HUDEP-2 (cell line): ENCODE results near the gene NCOA1.
A peak's percentile ranks its signal among the peaks of the same experiment; 100 is the strongest.

Source experiments
- DNase-seq, 76 experiments: peaks; one replicate each; lab custom pipeline; 2025; ENCODE audit not compliant: unreplicated experiment in 76 of 76; lab: John Stamatoyannopoulos, UW

Gene NCOA1

GRCh38 chr2:24725956-24726355 lies 234.9 kb downstream of the NCOA1 start:
- DNase-seq, result no peak

DNA sequence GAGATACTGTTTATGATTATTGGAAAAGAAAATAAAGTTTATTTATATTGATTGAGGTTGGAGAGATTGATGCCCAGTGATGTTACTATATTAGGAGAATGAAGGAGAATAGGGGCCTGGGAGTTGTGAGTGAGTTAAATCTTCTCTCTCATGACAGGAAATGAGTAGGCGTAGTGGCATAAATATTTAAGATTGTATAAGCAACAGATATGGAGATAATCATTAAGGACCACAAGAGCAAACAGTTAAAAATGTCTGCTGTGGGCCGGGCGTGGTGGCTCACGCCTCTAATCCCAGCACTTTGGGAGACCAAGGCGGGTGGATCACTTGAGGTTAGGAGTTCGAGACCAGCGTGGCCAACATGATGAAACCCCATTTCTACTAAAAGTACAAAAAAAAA lies 239.4 kb downstream of the NCOA1 start:
- DNase-seq, result peak in 1 of 76 experiments; percentile 8

- no peak for DNase-seq
Measured at GRCh38 chr2:24731040-24731439, 240.0 kb downstream of the NCOA1 start.

DNA sequence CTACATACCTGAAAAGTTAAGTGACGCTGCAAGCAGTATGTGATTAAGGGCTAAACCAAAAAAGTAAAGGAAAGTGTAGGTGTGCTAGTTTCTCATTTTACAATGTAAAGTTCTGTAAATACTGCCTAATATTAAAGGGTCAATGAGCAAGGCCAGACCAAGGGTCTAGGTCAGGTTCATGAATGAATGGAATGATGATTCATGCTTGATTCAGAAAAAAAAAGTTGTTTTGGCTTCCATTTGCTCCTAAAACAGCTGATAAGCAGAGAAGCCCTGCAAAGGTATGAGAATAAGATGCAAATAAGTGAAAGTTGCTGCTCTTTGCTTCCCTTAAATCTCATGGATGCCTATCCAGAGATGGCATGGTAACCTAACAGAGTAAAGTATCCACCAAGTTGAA lies 240.9 kb downstream of the NCOA1 start:
- DNase-seq, result no peak

GRCh38 chr2:24734741-24735140 lies 243.7 kb downstream of the NCOA1 start:
- DNase-seq, result no peak

DNA sequence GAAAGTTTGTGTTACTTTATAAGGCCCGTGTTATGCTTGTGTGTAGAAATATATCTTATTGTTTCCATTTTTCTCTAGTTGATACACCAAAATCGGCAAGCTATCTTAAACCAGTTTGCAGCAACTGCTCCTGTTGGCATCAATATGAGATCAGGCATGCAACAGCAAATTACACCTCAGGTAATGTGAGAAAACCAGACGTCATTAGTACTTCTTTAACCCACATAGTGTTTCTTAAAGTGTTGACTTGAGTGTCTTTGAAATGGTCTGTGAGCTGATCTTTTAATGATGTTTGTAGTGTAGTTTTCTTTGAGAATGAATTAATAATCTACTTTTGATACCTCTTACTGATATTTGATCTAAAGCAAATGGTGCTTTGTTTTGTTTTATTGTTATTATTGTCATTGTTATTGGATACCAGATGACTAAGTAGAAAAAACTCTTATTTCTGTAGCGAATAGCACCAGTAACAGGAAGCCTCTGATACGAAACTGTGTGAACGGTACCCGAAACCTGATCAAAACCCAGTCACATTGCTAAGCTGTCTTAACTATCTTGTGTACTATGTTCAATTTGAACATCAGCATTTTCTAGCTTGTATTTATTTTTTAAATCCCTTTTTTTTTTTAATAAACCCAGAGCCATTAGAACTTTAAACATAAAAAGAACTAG lies 248.4 kb downstream of the NCOA1 start:
- no peak for DNase-seq

- DNase-seq, result no peak
Measured at GRCh38 chr2:24740142-24740541, 249.1 kb downstream of the NCOA1 start.

DNA sequence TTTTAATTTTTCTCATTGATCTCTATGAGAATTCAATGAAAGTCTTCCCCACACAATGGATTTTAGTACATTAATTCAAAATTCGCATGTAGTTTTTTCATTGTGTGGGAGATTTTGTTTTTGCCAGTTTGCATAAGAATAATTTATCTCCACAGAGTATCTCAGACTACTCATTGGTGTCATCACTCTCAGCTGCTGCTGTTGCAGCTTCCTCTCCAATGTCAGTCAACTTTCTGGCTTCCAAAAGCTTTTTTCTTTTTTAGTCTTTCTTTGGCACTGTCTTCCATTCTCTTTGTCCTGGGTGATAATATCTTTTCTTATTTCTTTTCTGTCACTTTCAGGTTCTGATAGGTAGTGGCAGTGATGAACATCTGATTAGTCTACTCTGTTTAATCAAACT lies 251.7 kb downstream of the NCOA1 start:
- no peak for DNase-seq

DNA sequence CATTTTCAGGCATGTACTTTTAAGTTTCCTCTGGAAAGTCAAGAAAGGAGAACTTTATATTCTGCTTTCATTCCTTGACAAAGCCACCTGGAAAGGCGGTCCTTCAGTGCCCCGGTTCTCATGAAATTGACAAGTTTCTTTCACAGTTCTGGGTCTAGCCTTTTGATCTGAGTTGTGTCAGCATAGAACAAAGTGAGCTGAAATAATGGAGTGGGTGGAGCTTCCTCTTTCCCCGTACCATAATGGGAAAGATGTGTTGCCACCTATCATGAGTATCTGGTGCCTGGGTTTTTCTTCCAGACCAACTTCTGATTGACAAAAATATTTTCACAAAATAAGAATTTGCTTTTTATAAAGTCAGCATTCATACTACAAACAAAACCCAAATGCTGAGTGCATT lies 252.9 kb downstream of the NCOA1 start:
- DNase-seq, result no peak

GRCh38 chr2:24744356-24744755 lies 253.3 kb downstream of the NCOA1 start:
- no peak for DNase-seq

DNA sequence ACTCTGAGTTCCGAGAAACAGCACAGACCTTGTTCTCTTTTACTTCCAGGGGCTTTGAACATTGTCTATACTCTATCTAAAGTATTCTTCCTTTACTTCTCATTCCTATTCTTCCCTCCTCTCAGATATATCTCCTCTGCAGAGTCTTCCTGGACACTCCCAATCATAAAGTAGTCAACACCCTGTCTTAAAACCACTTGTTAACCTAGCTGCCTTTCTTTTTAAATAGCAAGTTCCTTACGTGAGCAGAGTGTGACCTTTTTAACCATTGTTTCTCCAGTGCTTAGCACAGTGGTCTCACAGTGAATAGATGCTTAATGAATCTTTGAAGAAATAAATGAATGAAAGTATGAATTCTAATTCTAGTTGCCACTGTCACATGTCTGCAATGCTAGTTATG lies 254.8 kb downstream of the NCOA1 start:
- DNase-seq, result no peak

DNA sequence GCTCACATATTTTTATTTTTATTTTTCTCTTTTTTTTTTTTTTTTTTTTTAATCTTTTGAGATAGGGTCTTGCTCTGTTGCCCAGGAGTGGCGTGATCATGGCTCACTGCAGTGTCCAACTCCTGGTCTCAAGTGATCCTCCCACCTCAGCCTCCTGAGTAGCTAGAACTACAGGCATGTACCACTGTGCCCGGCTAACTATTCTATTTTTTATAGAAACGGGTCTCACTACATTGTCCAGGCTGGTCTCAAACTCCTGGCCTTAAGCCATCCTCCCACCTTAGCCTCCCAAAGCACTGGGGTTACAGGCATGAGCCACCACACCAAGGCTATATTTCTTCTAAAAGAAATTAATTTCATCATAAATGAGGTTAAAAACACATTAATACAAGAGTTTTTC lies 256.2 kb downstream of the NCOA1 start:
- no peak for DNase-seq

DNA sequence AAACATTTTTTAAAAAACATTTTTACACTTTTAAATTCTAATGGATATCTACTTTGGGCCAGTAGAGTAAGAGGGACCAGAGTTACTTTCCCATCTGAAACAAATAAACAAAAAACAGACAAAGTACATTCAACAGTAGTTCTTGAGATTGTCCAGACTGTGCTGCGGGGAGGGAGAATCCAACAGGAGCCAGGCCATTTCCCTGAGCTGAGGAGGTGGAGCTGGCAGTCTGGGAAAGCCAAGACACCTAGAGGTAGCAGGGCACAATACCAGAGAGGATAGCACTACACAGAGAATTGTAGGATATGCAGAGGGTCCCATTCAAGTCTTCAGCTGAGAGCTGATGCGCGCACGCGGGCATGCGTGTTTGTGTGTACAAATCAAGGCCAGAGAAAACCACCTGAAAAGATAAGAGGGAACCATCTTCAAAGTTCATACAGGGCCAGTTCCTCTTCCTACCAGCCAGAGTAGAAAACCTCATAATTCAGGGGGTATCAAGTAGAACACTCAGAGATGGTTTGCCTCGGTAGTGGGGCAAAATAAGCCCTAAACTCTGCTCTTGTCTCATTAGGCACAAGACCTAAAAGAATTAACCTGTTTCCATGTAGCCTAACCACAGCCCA lies 258.1 kb downstream of the NCOA1 start:
- DNase-seq, result no peak

DNA sequence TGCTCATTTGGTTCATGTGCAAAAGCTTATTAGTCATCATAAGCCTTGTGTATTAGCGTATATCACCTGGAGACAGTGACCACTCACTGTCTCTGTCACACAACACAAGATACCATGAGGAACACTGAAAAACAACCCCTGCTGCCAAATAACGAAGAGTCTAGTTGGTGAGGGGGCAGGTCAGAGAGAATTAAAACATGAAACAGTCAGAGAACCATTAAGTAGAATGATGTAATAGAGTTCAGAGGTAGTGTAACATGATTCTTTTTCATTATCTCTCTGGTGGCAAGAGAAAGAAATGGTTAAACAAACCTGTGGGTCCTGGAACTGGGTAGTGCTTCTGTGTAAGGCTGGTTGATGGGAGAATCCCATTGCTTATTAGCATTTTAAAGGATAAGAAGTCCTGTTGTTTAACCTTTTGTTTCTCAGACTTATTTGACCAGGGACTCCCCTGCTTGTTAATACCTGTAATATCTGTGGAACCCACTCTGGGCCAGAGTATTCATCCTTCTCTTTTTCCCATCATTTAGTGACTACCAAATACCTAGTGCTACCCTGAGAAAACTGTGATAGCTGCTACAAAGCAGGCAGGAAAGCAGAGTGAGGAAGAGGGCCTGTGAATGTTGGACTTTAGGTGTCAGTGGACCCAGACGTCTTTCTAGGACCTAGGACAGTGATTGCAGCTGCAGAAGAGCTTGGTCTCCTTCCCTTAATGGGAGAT lies 264.1 kb downstream of the NCOA1 start:
- DNase-seq, result no peak

DNA sequence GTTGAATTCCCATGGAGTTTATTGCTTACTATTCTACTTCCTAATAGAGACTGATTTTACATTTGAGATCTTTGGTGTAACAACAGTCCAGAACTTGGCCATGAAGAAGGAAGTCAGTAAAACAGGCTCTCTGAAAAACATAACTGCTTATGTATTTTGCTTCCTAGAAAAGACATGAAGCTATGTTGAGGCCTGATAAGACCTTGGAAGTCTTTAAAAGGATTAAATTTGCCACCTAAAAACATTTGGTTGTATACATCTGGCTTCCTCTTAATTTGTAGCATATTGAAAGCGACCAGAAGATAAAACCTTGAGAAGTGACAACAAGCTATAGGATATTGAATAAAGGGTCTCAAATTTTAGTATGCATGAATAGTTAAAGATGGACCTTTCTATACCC lies 265.7 kb downstream of the NCOA1 start:
- DNase-seq, result no peak

- no peak for DNase-seq
Measured at GRCh38 chr2:24761866-24762265, 270.8 kb downstream of the NCOA1 start.

DNA sequence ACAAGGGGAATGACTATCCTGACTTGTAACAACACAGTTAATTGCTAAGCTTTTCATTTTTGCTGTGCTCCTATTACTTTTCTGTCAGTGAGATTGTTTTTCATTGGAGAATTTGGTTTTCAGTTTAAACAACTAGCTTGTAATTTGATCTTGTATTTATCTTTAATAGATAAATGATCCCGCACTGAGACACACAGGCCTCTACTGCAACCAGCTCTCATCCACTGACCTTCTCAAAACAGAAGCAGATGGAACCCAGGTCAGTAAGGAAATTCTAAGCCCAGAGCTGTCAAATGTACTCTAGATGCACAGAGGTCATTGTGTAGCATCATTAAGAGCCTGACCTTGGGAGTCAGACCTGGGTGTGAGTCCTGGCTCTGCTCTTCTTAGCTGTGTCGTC lies 271.5 kb downstream of the NCOA1 start:
- DNase-seq, result no peak

DNA sequence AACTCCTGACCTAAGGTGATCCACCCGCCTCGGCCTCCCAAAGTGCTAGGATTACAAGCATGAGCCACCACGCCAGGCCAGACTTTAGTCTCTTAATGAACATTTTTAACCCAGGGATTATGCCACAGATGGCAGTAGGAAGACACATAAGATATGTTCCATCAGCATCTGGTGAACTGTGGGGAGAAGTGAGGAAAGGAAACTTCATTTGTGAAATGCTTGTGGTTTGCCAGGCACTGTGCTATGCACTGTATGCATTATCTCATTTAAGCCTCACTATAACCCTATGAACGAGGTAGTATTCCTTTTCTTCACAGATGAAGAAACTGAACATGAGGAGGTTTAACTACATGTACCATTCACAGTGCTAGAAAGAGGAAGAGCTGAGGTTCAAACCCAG lies 272.8 kb downstream of the NCOA1 start:
- no peak for DNase-seq

DNA sequence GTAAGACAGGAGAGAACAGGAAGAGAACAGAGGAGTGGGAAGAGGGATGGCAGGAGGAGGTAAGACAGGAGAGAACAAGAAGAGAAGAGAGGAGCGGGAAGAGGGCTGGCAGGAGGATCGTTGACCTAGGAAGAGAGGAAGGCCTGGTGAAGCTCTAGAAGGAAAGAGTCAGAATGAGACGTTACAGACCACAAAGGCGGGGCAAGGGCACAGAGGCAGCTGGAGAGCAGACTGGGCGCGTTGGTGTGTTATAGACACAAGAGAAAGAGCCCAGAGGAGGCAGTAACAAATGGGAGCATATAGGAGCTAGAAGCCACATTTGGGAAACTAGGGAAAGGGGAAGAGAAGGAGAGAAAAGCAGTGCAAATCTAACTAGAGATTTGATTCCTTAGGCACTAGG lies 275.6 kb downstream of the NCOA1 start:
- peak in 2 of 76 experiments; percentile 5 to 7 for DNase-seq

DNA sequence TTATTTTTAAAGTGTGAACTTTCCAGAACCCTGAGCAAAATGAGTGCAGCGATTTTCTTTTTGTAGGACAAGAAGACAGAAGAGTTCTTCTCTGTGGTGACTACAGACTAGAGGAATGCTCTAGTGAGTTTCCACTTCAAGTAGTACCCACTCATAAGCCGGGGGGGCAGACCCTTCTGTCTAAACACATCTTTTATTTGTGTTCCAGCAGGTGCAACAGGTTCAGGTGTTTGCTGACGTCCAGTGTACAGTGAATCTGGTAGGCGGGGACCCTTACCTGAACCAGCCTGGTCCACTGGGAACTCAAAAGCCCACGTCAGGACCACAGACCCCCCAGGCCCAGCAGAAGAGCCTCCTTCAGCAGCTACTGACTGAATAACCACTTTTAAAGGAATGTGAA lies 277.0 kb downstream of the NCOA1 start:
- no peak for DNase-seq

DNA sequence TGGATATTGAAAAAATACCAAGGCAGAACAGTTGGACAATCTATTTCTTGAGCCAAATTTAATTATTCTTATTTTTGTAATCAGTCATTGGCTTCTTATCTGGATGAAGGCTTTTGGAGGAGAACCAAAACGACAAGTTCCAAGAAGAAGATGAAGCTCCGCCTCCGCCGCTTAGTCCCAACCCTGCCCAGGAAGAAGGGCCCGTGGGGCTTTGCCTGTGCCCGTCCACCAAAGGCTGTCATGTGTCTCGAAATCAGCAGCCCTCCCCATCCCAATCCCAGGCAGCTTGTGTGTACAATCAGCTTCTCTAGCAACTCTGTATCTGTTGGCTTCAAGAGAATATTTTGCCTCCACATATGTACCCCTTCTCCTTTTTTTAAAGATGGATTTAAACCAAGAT lies 277.5 kb downstream of the NCOA1 start:
- peak in 6 of 76 experiments; percentile 1 to 29 (median 10) for DNase-seq

DNA sequence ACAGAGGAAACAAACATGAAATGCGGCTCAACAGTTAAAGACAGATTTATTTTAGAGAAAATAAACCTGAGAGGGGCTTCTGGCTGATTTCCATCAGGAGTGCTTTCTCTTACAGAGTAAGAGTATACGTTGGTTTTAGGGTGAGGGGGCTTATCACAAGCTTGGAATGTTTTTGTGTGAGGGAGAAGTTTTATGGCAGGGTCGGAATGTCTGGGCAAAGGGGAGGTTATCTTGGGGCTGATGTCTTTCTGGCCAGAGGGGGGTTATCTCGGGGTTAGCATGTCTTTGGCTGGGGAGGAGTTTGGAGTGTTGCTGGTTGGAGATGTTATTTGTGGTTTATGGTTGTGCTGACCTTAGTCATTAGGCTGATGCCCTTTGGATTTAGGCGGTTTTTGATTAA lies 280.0 kb downstream of the NCOA1 start:
- DNase-seq, result no peak
